Panc1 (cell line): ENCODE measurements around the gene BBIP1. TPM values are rescaled to one million over a fixed set of nuclear protein-coding genes. Genes with fewer than 3 reads are reported as not detected.

Experiments used
- ATAC-seq: fragments of 200-7000 bp; cut with Tn5 transposase; 2 replicates; pipeline ENCODE4 v1.9.1; 2020; ENCODE audit warnings: mild to moderate bottlenecking, moderate library complexity
- BruUV-seq: library from RNA; stranded (reverse); fragments of 400-500 nt; replicated peaks from 2 replicates; lab custom pipeline; 2021; lab: Mats Ljungman, UMichigan
- CTCF ChIA-PET: fragments of 300-600 bp; sonication (Branson Sonifier 250); formaldehyde crosslinking; loops from one replicate; lab custom pipeline; 2022; ENCODE audit warnings: antibody characterized with exemption; lab: Charles Lee
- POLR2A ChIA-PET: fragments of 300-600 bp; sonication (Branson Sonifier 250); formaldehyde crosslinking; loops from one replicate; lab custom pipeline; 2022; ENCODE audit warnings: antibody characterized with exemption; lab: Charles Lee
- DNase-seq: peaks from one replicate; pipeline ENCODE4 v3.0.0-alpha.2; 2010; ENCODE audit warnings: low read depth, low spot score
- H3K27ac ChIP-seq: 2 replicates; pipeline ENCODE4 v1.5.1; 2011; ENCODE audit warnings: mild to moderate bottlenecking, low read length, inconsistent platforms
- H3K27me3 ChIP-seq: fragments of 200-500 bp; sonication (Bioruptor generic); 2 replicates; pipeline ENCODE4 v1.6.0; 2014; ENCODE audit warnings: low read length, inconsistent platforms; ENCODE audit not compliant: control insufficient read depth, insufficient read depth
- H3K36me3 ChIP-seq: fragments of 200-500 bp; sonication (Bioruptor generic); 2 replicates; pipeline ENCODE4 v1.5.1; 2014; ENCODE audit warnings: inconsistent platforms, mild to moderate bottlenecking, low read length, moderate library complexity; ENCODE audit not compliant: control insufficient read depth, insufficient read depth
- H3K4me1 ChIP-seq: 2 replicates; pipeline ENCODE4 v1.5.1; 2011; ENCODE audit warnings: inconsistent platforms, mild to moderate bottlenecking, low read length, moderate library complexity; ENCODE audit not compliant: control insufficient read depth, insufficient read depth
- H3K4me3 ChIP-seq, 2 experiments: 2 replicates each; pipeline ENCODE4 v1.5.1; 2011 to 2012; ENCODE audit warnings: low read depth in 2 of 2, low read length in 2 of 2, mild to moderate bottlenecking in 2 of 2, inconsistent platforms in 1 of 2, moderate library complexity in 1 of 2
- H3K9me3 ChIP-seq: fragments of 200-500 bp; sonication (Bioruptor generic); 2 replicates; pipeline ENCODE4 v1.5.1; 2014; ENCODE audit warnings: low read depth, mild to moderate bottlenecking, inconsistent platforms, low read length, moderate library complexity; ENCODE audit not compliant: control insufficient read depth, insufficient read depth
- POLR2AphosphoS5 ChIP-seq: IDR thresholded peaks from 2 replicates; pipeline ENCODE4 v1.6.1; 2012; ENCODE audit warnings: mild to moderate bottlenecking, low read depth, low read length, moderate library complexity
- SIN3A ChIP-seq: IDR thresholded peaks from 2 replicates; pipeline ENCODE4 v1.6.1; 2012; ENCODE audit warnings: low read depth, mild to moderate bottlenecking, low read length, moderate library complexity, borderline replicate concordance; ENCODE audit not compliant: insufficient read depth
- TCF7L2 ChIP-seq: IDR thresholded peaks from 2 replicates; pipeline ENCODE4 v1.6.1; 2011; ENCODE audit warnings: mild to moderate bottlenecking, low read depth, low read length, inconsistent platforms
- in situ Hi-C: cut with HindIII; loops from 2 replicates; pipeline ENCODE4 v1.10.0; 2016; ENCODE audit warnings: low sequenced_read_pairs, low pct_unique_long_range_greater_than_20kb
- intact Hi-C: fragments of 100-400 bp; cut with micrococcal nuclease; formaldehyde crosslinking; loops from one replicate; pipeline ENCODE4 v1.10.0; 2022; ENCODE audit not compliant: unreplicated experiment
- total RNA-seq: library from RNA; stranded (reverse); gene quantifications from one replicate; pipeline ENCODE4 v1.2.1, GENCODE V29; 2021; ENCODE audit not compliant: unreplicated experiment
- TF ChIP-seq, protein P1 (sequence below), 2 experiments: IDR thresholded peaks; 2 replicates each; pipeline ENCODE4 v1.6.1; 2011 to 2012; ENCODE audit warnings: low read depth in 2 of 2, control low read depth in 1 of 2, low read length in 1 of 2, mild to moderate bottlenecking in 1 of 2, moderate library complexity in 1 of 2; ENCODE audit not compliant: insufficient read depth in 1 of 2
- TF ChIP-seq, protein P2 (sequence below): fragments of 450-650 bp; IDR thresholded peaks from 2 replicates; pipeline ENCODE4 v1.5.1; 2017; ENCODE audit warnings: mild to moderate bottlenecking

BBIP1 gene
- total RNA-seq, 1 experiment from 2014 or later, result 55.2 TPM

DNA sequence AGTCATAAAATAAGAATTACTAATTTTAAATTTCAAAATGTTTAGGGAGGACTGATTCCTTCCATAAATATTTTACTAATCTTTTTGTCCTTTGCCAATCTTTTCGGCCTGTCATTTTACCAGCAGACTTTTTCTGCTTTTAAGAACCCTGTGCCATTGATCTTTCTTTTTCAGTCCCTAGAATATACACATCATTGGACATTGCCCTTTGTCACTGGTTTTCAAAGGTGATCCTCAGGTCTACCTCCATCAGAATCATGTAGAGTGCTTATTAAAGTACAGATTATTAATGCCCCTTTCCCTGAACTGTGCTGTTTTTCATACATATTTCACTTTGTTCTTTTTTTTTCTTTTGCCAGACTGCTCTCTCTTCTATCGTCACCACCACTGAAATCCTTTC is 44.2 kb upstream of the BBIP1 start:
- H3K27ac ChIP-seq, result no peak overlapping the region
- in situ Hi-C loops, result no loop called here

DNA sequence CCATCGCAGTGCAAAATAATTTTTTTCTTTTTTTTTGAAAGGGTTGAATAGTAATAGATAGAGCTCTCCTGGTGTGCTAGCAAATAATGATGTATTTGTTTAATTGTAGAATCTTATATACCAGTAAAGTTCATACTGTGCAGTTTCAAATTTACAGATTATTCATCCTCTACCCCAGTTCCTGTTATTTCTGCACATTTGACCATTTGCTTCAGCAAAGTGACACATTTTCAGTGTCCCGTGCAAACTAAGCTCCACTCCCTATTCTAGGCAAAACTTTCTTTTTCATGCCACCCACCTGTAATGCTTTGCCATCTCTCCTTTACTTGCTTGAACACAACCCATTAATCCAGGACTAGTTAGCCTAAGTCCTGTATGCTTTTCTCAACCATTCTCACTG is 43.5 kb upstream of the BBIP1 start:
- in situ Hi-C loops, result no loop called here
- ChIA-PET CTCF (no interaction called here), POLR2A (no interaction called here)
- intact Hi-C loops, result no loop called here
- Histone ChIP-seq H3K27me3 (no peaks in the 10 kb centered on the region), H3K36me3 (no peaks in the 10 kb centered on the region; the same call in 1 of the 2 replicates), H3K4me3 (no peak overlapping the region), H3K4me1 (peaks cover 8% of the 10 kb centered on the region; the same call in 1 of the 2 replicates), H3K27ac (no peak overlapping the region), H3K9me3 (no peaks in the 10 kb centered on the region)
- no peak for ATAC-seq
- DNase-seq, result no peak
- BruUV-seq, result no TSS peak
- TF ChIP-seq POLR2AphosphoS5 (no peak), SIN3A (no peak), TCF7L2 (no peak)
- TF ChIP-seq, protein P1, sequence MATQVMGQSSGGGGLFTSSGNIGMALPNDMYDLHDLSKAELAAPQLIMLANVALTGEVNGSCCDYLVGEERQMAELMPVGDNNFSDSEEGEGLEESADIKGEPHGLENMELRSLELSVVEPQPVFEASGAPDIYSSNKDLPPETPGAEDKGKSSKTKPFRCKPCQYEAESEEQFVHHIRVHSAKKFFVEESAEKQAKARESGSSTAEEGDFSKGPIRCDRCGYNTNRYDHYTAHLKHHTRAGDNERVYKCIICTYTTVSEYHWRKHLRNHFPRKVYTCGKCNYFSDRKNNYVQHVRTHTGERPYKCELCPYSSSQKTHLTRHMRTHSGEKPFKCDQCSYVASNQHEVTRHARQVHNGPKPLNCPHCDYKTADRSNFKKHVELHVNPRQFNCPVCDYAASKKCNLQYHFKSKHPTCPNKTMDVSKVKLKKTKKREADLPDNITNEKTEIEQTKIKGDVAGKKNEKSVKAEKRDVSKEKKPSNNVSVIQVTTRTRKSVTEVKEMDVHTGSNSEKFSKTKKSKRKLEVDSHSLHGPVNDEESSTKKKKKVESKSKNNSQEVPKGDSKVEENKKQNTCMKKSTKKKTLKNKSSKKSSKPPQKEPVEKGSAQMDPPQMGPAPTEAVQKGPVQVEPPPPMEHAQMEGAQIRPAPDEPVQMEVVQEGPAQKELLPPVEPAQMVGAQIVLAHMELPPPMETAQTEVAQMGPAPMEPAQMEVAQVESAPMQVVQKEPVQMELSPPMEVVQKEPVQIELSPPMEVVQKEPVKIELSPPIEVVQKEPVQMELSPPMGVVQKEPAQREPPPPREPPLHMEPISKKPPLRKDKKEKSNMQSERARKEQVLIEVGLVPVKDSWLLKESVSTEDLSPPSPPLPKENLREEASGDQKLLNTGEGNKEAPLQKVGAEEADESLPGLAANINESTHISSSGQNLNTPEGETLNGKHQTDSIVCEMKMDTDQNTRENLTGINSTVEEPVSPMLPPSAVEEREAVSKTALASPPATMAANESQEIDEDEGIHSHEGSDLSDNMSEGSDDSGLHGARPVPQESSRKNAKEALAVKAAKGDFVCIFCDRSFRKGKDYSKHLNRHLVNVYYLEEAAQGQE (IDR thresholded peaks at IDR 0.05; ENCODE audit: insufficient read depth in 1 of 2, low read depth in 2 of 2, low read length in 1 of 2), result no peak
- TF ChIP-seq, protein P2, sequence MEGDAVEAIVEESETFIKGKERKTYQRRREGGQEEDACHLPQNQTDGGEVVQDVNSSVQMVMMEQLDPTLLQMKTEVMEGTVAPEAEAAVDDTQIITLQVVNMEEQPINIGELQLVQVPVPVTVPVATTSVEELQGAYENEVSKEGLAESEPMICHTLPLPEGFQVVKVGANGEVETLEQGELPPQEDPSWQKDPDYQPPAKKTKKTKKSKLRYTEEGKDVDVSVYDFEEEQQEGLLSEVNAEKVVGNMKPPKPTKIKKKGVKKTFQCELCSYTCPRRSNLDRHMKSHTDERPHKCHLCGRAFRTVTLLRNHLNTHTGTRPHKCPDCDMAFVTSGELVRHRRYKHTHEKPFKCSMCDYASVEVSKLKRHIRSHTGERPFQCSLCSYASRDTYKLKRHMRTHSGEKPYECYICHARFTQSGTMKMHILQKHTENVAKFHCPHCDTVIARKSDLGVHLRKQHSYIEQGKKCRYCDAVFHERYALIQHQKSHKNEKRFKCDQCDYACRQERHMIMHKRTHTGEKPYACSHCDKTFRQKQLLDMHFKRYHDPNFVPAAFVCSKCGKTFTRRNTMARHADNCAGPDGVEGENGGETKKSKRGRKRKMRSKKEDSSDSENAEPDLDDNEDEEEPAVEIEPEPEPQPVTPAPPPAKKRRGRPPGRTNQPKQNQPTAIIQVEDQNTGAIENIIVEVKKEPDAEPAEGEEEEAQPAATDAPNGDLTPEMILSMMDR, result no peak

More for the DNA sequence above, 44.2 kb upstream of the BBIP1 start:
- Histone ChIP-seq H3K27me3 (no peaks in the 10 kb centered on the region), H3K4me3 (no peak overlapping the region), H3K9me3 (no peaks in the 10 kb centered on the region), H3K4me1 (peaks cover 8% of the 10 kb centered on the region; the same call in 1 of the 2 replicates), H3K36me3 (no peaks in the 10 kb centered on the region; the same call in 1 of the 2 replicates)
- CTCF ChIA-PET, result no interaction called here
- POLR2A ChIA-PET, result no interaction called here
- no TSS peak for BruUV-seq
- DNase-seq, result no peak
- TF ChIP-seq SIN3A, result no peak
- no peak for TF ChIP-seq TCF7L2
- no peak for TF ChIP-seq POLR2AphosphoS5
- TF ChIP-seq, protein P1 (IDR thresholded peaks at IDR 0.05; ENCODE audit: insufficient read depth in 1 of 2, low read depth in 2 of 2, low read length in 1 of 2), result no peak
- TF ChIP-seq, protein P2, result no peak
- ATAC-seq, result no peak
- intact Hi-C loops, result no loop called here
